ENCODE measurements around the gene REEP5. TPM values are rescaled to one million over a fixed set of nuclear protein-coding genes. Genes with fewer than 3 reads are reported as not detected.
"Not testable (repeated sequence)": the region's sequence is repeated elsewhere in the genome, so short reads cannot be mapped to it uniquely, and the experiment has no call there.

Gene REEP5
- total RNA-seq, 4 donors from 2014 or later, result 169 to 300 (median 231) TPM

DNA sequence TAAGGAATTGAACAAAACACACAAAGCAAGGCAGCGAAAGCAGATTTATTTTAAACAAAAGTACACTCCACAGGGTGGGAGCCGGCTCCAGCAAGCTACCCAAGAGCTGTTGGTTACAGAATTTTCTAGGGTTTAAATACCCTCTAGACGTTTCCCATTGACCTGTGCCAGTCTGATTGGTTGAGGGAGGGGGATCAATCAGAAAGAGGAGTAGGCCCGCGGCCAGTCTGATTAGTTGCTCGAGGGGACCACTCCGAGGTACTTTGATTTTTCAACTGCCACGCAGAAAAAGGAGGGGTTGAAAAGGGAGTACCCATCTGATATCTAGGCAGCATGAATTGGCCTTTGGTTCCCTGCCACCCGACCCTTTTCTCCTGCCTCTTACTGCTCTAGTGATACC is 59.9 kb downstream of the REEP5 start:
- intact Hi-C loops (cut with DNase I), result no loop called here
- H3K4me1 ChIP-seq, result peaks cover 19 to 30% of the 10 kb centered on the region in 2 donors
- H3K27me3 ChIP-seq, result no peaks in the 10 kb centered on the region
- DNase-seq, result no peak
- WGBS, 2 donors, result 24 to 40% methylated on average over 9 of the region's 9 CpGs
- no peaks in the 10 kb centered on the region for H3K9me3 ChIP-seq
- TF ChIP-seq POLR2A (IDR thresholded peaks at IDR 0.05), result no peak
- TF ChIP-seq, protein P1, sequence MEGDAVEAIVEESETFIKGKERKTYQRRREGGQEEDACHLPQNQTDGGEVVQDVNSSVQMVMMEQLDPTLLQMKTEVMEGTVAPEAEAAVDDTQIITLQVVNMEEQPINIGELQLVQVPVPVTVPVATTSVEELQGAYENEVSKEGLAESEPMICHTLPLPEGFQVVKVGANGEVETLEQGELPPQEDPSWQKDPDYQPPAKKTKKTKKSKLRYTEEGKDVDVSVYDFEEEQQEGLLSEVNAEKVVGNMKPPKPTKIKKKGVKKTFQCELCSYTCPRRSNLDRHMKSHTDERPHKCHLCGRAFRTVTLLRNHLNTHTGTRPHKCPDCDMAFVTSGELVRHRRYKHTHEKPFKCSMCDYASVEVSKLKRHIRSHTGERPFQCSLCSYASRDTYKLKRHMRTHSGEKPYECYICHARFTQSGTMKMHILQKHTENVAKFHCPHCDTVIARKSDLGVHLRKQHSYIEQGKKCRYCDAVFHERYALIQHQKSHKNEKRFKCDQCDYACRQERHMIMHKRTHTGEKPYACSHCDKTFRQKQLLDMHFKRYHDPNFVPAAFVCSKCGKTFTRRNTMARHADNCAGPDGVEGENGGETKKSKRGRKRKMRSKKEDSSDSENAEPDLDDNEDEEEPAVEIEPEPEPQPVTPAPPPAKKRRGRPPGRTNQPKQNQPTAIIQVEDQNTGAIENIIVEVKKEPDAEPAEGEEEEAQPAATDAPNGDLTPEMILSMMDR (IDR thresholded peaks at IDR 0.05), result no peak
- peaks cover 10 to 16% of the 10 kb centered on the region in 2 donors for H3K36me3 ChIP-seq
- peak overlapping the region; percentile 64 to 93 (median 73) for H3K4me3 ChIP-seq (replicated peaks in 1 of 3)
- peak overlapping the region in 2 of 3 donors; percentile 65 to 79 for H3K27ac ChIP-seq

DNA sequence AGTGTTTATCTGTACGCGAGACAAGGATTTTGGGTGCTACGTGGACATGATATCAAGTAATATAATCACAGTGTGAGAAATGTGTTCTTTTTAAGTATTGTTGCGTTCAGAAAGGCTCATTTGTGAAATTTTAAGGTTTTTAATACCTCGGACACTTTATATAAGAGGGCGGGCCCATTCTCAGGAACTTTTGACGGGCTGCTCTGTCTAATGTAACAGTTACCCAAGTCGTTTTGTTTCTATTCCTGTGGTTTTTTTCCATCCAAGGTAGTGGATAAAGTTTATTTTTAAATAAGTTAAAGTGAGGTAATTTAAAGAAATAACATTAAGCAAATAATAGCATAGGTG is 60.4 kb downstream of the REEP5 start:
- H3K4me1 ChIP-seq, result peaks cover 19 to 30% of the 10 kb centered on the region in 2 donors
- peaks cover 6 to 12% of the 10 kb centered on the region in 2 donors for H3K36me3 ChIP-seq
- H3K27ac ChIP-seq, result peak overlapping the region; percentile 20 to 79 (median 65)
- 0 to 1% methylated on average over 8 of the region's 8 CpGs for WGBS, 2 donors
- intact Hi-C loops (cut with DNase I), result no loop called here
- TF ChIP-seq POLR2A (IDR thresholded peaks at IDR 0.05), result no peak
- TF ChIP-seq, protein P1 (IDR thresholded peaks at IDR 0.05), result no peak
- no peaks in the 10 kb centered on the region for H3K9me3 ChIP-seq
- no peak for DNase-seq
- H3K4me3 ChIP-seq (replicated peaks in 1 of 3), result peak overlapping the region; percentile 64 to 93 (median 73)
- no peaks in the 10 kb centered on the region for H3K27me3 ChIP-seq

GRCh38 chr5:112860929-112861637 is 60.9 kb downstream of the REEP5 start, which contains the start of gene SRP19:
SRP19 (plus strand) TSS chr5:112861287; CDS start chr5:112861377, 90 bp downstream.
- 1 to 2% methylated on average over 44 to 46 of the region's 47 CpGs for WGBS, 2 donors
- H3K27me3 ChIP-seq, result no peaks in the 10 kb centered on the region

GRCh38 chr5:112860571-112860928 is 61.5 kb downstream of the REEP5 start:
- intact Hi-C loops (cut with DNase I); H3K36me3 ChIP-seq; H3K27me3 ChIP-seq; H3K9me3 ChIP-seq; DNase-seq: not testable (repeated sequence)
- WGBS, 2 donors, result 75 to 76% methylated on average over 11 of the region's 11 CpGs
- H3K4me3 ChIP-seq (replicated peaks in 1 of 3), result peak overlapping the region in 2 of 3 donors; percentile 32 to 64
- peaks cover 19 to 30% of the 10 kb centered on the region in 2 donors for H3K4me1 ChIP-seq
- peak overlapping the region; percentile 21 to 79 (median 65) for H3K27ac ChIP-seq

More at GRCh38 chr5:112860929-112861637, 60.9 kb downstream of the REEP5 start, which contains the start of gene SRP19:
- intact Hi-C loops (cut with DNase I), result no loop called here
- Histone ChIP-seq H3K9me3 (no peaks in the 10 kb centered on the region), H3K4me1 (peaks cover 19 to 30% of the 10 kb centered on the region in 2 donors), H3K36me3 (peaks cover under 1 to 6% of the 10 kb centered on the region in 2 donors), H3K4me3 (replicated peaks in 1 of 3) (peak within 1 kb of the TSS; percentile 64 to 93 (median 73)), H3K27ac (peak within 1 kb of the TSS; percentile 21 to 79 (median 65))
- DNase-seq, result peak; percentile 96 to 97
- TF ChIP-seq, protein P1 (IDR thresholded peaks at IDR 0.05), result no peak
- peak in 1 of 2 donors; percentile 76 for TF ChIP-seq POLR2A (IDR thresholded peaks at IDR 0.05)

DNA sequence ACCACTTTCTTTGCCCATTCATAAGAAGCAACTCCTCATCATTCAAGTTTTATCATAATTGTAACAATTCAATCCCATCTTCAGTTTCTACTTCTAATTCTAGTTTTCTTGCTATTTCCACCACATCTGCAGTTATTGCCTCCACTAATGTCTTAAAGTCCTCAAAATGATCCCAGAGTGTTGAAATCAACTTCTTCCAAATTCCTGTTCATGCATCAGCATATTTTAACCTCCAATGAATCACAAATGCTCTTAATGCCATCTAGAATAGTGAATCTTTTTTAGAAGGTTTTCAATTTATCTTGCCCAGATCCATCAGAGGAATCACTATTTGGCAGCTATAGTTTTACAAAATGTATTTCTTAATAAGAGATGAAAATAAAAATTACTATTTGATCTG is 64.2 kb downstream of the REEP5 start:
- intact Hi-C loops (cut with DNase I), result loop anchor here (5.0 kb wide), 1 partner anchor 64 kb away; the partner anchor contains the start of gene REEP5
- TF ChIP-seq, protein P1 (IDR thresholded peaks at IDR 0.05), result no peak
- no peak for TF ChIP-seq POLR2A (IDR thresholded peaks at IDR 0.05)
- no peak overlapping the region for H3K4me3 ChIP-seq (replicated peaks in 1 of 3)

More for the DNA sequence above, 64.2 kb downstream of the REEP5 start:
- Histone ChIP-seq H3K4me1 (peaks cover 13 to 16% of the 10 kb centered on the region in 2 donors), H3K36me3 (no peaks in the 10 kb centered on the region), H3K9me3 (no peaks in the 10 kb centered on the region), H3K27me3 (no peaks in the 10 kb centered on the region), H3K27ac (no peak overlapping the region)
- no peak for DNase-seq

Measured in thyroid gland (tissue), 4 donors.